ENCODE data around the gene ABCC11.

- no peak for TF ChIP-seq CTCF (IDR thresholded peaks at IDR 0.05; ENCODE audit: borderline replicate concordance, extremely low read depth, low read length, poor library complexity, severe bottlenecking)
- no peak for TF ChIP-seq EZH2 (IDR thresholded peaks at IDR 0.05; ENCODE audit: borderline replicate concordance, low read depth, low read length, severe bottlenecking)
Measured at GRCh38 chr16:48277158-48277557, 29.8 kb upstream of the ABCC11 start.
